Coronary artery (tissue), 2 donors: ENCODE results near the gene SMG7.
A peak's percentile ranks its signal among the peaks of the same experiment; 100 is the strongest.

Source experiments
- DNase-seq: peaks from one replicate; pipeline ENCODE4 v3.0.0-alpha.2; 2017; ENCODE audit warnings: low spot score
- H3K27ac ChIP-seq, 2 donors: fragments of 200-600 bp; sonication (generic); one replicate each; pipeline ENCODE4 v1.5.1; 2016 to 2019
- H3K4me3 ChIP-seq: fragments of 200-600 bp; sonication (generic); 2 replicates; pipeline ENCODE4 v1.5.1; 2016; ENCODE audit warnings: mild to moderate bottlenecking, moderate library complexity
- CTCF ChIP-seq: fragments of 200-600 bp; sonication (generic); IDR thresholded peaks from one replicate; pipeline ENCODE4 v1.5.1; 2019; ENCODE audit warnings: antibody characterized with exemption

Gene SMG7

DNA sequence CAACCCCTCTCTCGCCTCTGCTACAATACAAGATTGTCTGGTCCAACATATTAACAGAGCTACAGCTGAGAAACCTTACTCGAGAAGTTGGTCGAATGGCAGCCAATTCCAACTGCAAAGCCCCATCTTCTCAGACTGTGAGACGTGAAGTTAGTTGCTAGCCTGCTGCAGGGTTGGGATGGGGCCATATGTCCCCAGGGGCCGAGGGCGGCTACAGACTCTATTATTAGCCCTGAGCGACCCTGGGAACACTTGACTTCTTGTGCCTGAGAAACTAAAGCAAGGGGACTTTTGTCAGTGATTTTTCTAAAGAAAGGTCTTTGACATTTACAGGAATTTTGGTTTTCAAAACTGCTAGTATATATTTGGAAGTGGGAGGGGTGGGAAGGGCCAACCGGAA is 104.2 kb downstream of the SMG7 start:
- Histone ChIP-seq H3K27ac (peak overlapping the region; percentile 56 to 79), H3K4me3 (no peak overlapping the region)
- no peak for TF ChIP-seq CTCF
- no peak for DNase-seq

GRCh38 chr1:183577897-183578465 is 105.7 kb downstream of the SMG7 start:
- peak overlapping the region; percentile 41 to 79 for H3K27ac ChIP-seq
- TF ChIP-seq CTCF: no peak

DNA sequence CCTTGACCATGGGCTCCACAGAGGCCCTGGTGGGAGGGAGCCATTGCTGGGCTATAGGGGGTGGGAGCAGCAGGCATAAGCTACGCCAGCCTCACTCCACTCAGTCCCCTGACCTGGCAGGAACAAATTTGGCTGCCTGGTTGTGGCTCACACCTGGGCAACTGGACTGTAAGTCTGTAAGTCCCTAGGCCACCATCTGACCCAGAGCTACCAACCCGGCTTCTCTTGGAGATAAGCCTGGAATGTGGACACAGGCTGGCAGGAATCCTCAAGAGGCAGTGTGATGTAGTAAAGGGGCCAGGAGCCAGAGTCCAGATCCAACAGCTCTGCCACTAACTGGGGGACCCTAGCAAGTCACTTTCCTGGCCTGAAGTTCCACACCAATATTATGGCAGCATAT is 106.6 kb downstream of the SMG7 start:
- Histone ChIP-seq H3K27ac (peak overlapping the region; percentile 41 to 50), H3K4me3 (no peak overlapping the region)
- no peak for TF ChIP-seq CTCF
- DNase-seq: no peak

More at GRCh38 chr1:183577897-183578465, 105.7 kb downstream of the SMG7 start:
- no peak overlapping the region for H3K4me3 ChIP-seq
- DNase-seq: no peak

GRCh38 chr1:183580281-183580682 is 108.0 kb downstream of the SMG7 start:
- Histone ChIP-seq H3K27ac (peak overlapping the region; percentile 35 to 48), H3K4me3 (no peak overlapping the region)
- TF ChIP-seq CTCF: no peak
- DNase-seq: no peak

DNA sequence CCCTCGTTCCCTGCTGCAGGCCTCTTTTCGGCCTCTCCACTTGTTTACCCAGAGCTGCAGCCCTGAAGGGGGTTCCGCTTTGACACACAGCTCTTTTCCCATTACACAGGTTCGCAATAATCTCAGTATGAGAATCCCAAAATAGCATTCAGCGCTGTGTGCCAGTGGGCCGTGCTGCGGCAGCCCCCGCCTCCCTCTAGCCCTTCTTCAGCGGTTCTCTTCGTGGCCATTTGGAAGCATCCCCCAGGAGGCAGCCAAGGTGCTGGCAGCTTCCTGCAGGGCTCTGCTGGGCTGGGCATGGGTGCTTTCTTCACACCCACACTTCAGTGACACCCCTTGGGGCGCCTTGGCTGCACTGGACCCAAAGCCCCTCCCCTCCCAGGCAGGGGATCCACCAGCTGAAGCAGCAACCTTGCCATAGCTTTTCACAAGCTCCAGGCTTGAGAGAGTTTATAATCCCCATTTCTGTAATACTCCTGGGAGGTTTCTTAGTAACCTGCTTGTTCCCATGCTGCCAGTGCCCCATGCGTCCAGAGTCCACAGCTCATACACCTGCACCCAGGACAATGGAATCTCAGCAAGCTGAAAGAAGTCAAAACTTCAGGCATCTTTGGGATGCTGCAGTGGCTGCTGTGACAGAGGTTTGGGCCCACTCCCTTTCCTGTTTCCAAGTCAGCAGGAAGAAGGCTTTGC is 109.9 kb downstream of the SMG7 start:
- TF ChIP-seq CTCF: no peak
- H3K27ac ChIP-seq: peak overlapping the region; percentile 67 to 69

GRCh38 chr1:183583466-183583865 is 111.2 kb downstream of the SMG7 start:
- DNase-seq: no peak
- Histone ChIP-seq H3K27ac (peak overlapping the region in 1 of 2 donors; percentile 67), H3K4me3 (no peak overlapping the region)
- TF ChIP-seq CTCF: no peak

More for the DNA sequence above, 109.9 kb downstream of the SMG7 start:
- DNase-seq: no peak
- no peak overlapping the region for H3K4me3 ChIP-seq

DNA sequence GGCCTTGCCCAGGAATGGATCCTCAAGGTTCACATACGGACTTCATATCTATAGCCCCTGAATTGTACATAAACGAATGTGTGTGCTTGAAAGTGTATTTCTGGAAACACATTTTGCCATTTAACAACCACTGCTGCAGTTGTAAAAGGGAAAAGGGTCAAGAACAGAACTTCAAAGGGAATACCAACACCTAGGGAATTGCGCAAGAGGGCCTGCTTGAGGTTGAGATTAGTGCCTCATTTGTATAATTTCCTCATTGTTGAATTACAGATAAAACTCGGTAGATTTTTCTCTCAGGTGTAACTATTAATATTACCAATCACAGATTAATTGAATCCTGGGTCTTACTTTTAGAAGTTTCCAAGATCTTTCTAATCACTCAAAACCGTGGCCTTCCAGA is 111.8 kb downstream of the SMG7 start:
- no peak for TF ChIP-seq CTCF
- no peak for DNase-seq
- Histone ChIP-seq H3K27ac (peak overlapping the region in 1 of 2 donors; percentile 57), H3K4me3 (no peak overlapping the region)
